PC-3 (cell line): ENCODE measurements around the gene RND3. TPM values are rescaled to one million over a fixed set of nuclear protein-coding genes. Genes with fewer than 3 reads are reported as not detected.

ENCODE experiments used
- ATAC-seq: fragments of 200-7000 bp; cut with Tn5 transposase; 2 replicates; pipeline ENCODE4 v1.9.1; 2020; ENCODE audit warnings: mild to moderate bottlenecking, moderate library complexity
- BruUV-seq: library from RNA; stranded (reverse); fragments of 400-500 nt; replicated peaks from 2 replicates; lab custom pipeline; 2021; lab: Mats Ljungman, UMichigan
- CTCF ChIA-PET: fragments of 300-600 bp; sonication (Branson Sonifier 250); formaldehyde crosslinking; loops from one replicate; lab custom pipeline; 2022; ENCODE audit warnings: antibody characterized with exemption; lab: Charles Lee
- POLR2A ChIA-PET: fragments of 300-600 bp; sonication (Branson Sonifier 250); formaldehyde crosslinking; loops from one replicate; lab custom pipeline; 2022; ENCODE audit warnings: antibody characterized with exemption; ENCODE audit not compliant: unreplicated experiment; lab: Charles Lee
- DNase-seq: peaks from one replicate; pipeline ENCODE4 v3.0.0-alpha.2; 2015
- H2AFZ ChIP-seq: fragments of 300-600 bp; sonication (generic); 2 replicates; pipeline ENCODE4 v1.6.0; 2016; ENCODE audit warnings: antibody characterized with exemption, low read length
- H3F3A ChIP-seq: fragments of 300-600 bp; sonication (generic); one replicate; pipeline ENCODE4 v1.6.0; 2017; ENCODE audit warnings: antibody characterized with exemption, low read length, control low read depth, mild to moderate bottlenecking; ENCODE audit not compliant: unreplicated experiment
- H3K27ac ChIP-seq: fragments of 300-600 bp; sonication (generic); 2 replicates; pipeline ENCODE4 v1.5.1; 2016; ENCODE audit warnings: mild to moderate bottlenecking, low read length
- H3K27me3 ChIP-seq: fragments of 300-600 bp; sonication (generic); 2 replicates; pipeline ENCODE4 v1.6.1; 2016; ENCODE audit warnings: low read length, mixed read lengths
- H3K36me3 ChIP-seq: fragments of 300-600 bp; sonication (generic); 2 replicates; pipeline ENCODE4 v1.6.1; 2016; ENCODE audit warnings: low read depth, mixed run types, low read length, mixed read lengths
- H3K4me1 ChIP-seq: fragments of 300-600 bp; sonication (generic); 2 replicates; pipeline ENCODE4 v1.5.1; 2016; ENCODE audit warnings: low read length; ENCODE audit not compliant: insufficient read depth
- H3K4me2 ChIP-seq: fragments of 300-600 bp; sonication (generic); 2 replicates; pipeline ENCODE4 v1.6.0; 2016; ENCODE audit warnings: low read length
- H3K4me3 ChIP-seq: fragments of 300-600 bp; sonication (generic); 2 replicates; pipeline ENCODE4 v1.5.1; 2016; ENCODE audit warnings: mild to moderate bottlenecking, low read length, mixed read lengths
- H3K79me2 ChIP-seq: fragments of 300-600 bp; sonication (generic); 2 replicates; pipeline ENCODE4 v1.6.1; 2017; ENCODE audit warnings: low read length, mixed read lengths
- H3K9ac ChIP-seq: fragments of 300-600 bp; sonication (generic); 2 replicates; pipeline ENCODE4 v1.6.0; 2016; ENCODE audit warnings: mild to moderate bottlenecking, low read length
- H3K9me2 ChIP-seq: fragments of 300-600 bp; sonication (generic); replicated peaks from 2 replicates; pipeline ENCODE4 v1.6.1; 2016; ENCODE audit warnings: mixed run types, low read length, mixed read lengths
- H3K9me3 ChIP-seq: fragments of 300-600 bp; sonication (generic); 2 replicates; pipeline ENCODE4 v1.6.1; 2016; ENCODE audit warnings: low read length, mixed read lengths
- H4K20me1 ChIP-seq: fragments of 300-600 bp; sonication (generic); 2 replicates; pipeline ENCODE4 v1.6.1; 2016; ENCODE audit warnings: low read length, mixed read lengths
- CTCF ChIP-seq: fragments of 300-600 bp; sonication (generic); conservative IDR thresholded peaks from 2 replicates; pipeline ENCODE4 v1.5.1; 2017; ENCODE audit warnings: antibody characterized with exemption, low read depth, mild to moderate bottlenecking, low read length
- EZH2 ChIP-seq: fragments of 300-600 bp; sonication (generic); IDR thresholded peaks from one replicate; pipeline ENCODE4 v1.6.1; 2017; ENCODE audit warnings: antibody characterized with exemption, mild to moderate bottlenecking, low read length; ENCODE audit not compliant: unreplicated experiment
- EZH2phosphoT487 ChIP-seq: fragments of 300-600 bp; sonication (generic); IDR thresholded peaks from 2 replicates; pipeline ENCODE4 v1.6.1; 2018; ENCODE audit warnings: mild to moderate bottlenecking, antibody characterized with exemption, low read length, borderline replicate concordance
- intact Hi-C: fragments of 100-400 bp; cut with micrococcal nuclease; formaldehyde crosslinking; loops from 2 replicates; pipeline ENCODE4 v1.9.0; 2023
- total RNA-seq: library from RNA; depleted of rRNA; stranded (reverse); fragments of >200 nt; gene quantifications from 2 replicates; pipeline ENCODE4 v1.2.3, GENCODE V29; 2014

The RND3 gene
- total RNA-seq, 1 experiment from 2014 or later = 201 TPM

GRCh38 chr2:150431561-150432311, 55.7 kb downstream of the RND3 start:
- ChIA-PET CTCF (no interaction called here), POLR2A (no interaction called here)
- Histone ChIP-seq H3K79me2 (no peaks in the 10 kb centered on the region), H3K9me2 (no peaks in the 10 kb centered on the region), H3K9me3 (no peaks in the 10 kb centered on the region), H3F3A (no peaks in the 10 kb centered on the region), H3K36me3 (no peaks in the 10 kb centered on the region), H3K4me3 (no peak overlapping the region), H3K9ac (no peak overlapping the region), H2AFZ (no peak overlapping the region), H3K27me3 (no peaks in the 10 kb centered on the region), H3K4me1 (0 out of 2 replicates have a peak, but pooled peaks cover under 1% of the 10 kb centered on the region), H3K4me2 (no peak overlapping the region), H4K20me1 (no peaks in the 10 kb centered on the region), H3K27ac (no peak overlapping the region)
- TF ChIP-seq CTCF (no peak), EZH2 (no peak), EZH2phosphoT487 (no peak)
- DNase-seq (no peak), ATAC-seq (no peak)
- BruUV-seq = no TSS peak
- intact Hi-C loops = no loop called here

GRCh38 chr2:150429384-150429961, 58.0 kb downstream of the RND3 start:
- Histone ChIP-seq H3K4me3 (no peak overlapping the region), H3K9me3 (no peaks in the 10 kb centered on the region), H3K4me2 (no peak overlapping the region), H4K20me1 (no peaks in the 10 kb centered on the region), H3K9ac (no peak overlapping the region), H3K27ac (no peak overlapping the region), H3K9me2 (no peaks in the 10 kb centered on the region), H3K27me3 (no peaks in the 10 kb centered on the region), H3K4me1 (peaks cover 8% of the 10 kb centered on the region; the same call in 1 of the 2 replicates), H2AFZ (no peak overlapping the region), H3K79me2 (no peaks in the 10 kb centered on the region), H3K36me3 (no peaks in the 10 kb centered on the region), H3F3A (no peaks in the 10 kb centered on the region)
- ATAC-seq (no peak), DNase-seq (no peak)
- BruUV-seq = no TSS peak
- TF ChIP-seq EZH2 (no peak), CTCF (no peak), EZH2phosphoT487 (no peak)
- ChIA-PET POLR2A (no interaction called here), CTCF (no interaction called here)
- intact Hi-C loops = no loop called here

GRCh38 chr2:150428641-150429040, 58.8 kb downstream of the RND3 start:
- intact Hi-C loops = no loop called here
- Histone ChIP-seq H3K4me1 (peaks cover 8% of the 10 kb centered on the region; the same call in 1 of the 2 replicates), H3K9me2 (no peaks in the 10 kb centered on the region), H2AFZ (no peak overlapping the region), H3K9ac (no peak overlapping the region), H4K20me1 (no peaks in the 10 kb centered on the region), H3K27ac (no peak overlapping the region), H3K27me3 (no peaks in the 10 kb centered on the region), H3K36me3 (no peaks in the 10 kb centered on the region), H3K9me3 (no peaks in the 10 kb centered on the region), H3K4me3 (no peak overlapping the region), H3K4me2 (no peak overlapping the region), H3F3A (no peaks in the 10 kb centered on the region), H3K79me2 (no peaks in the 10 kb centered on the region)
- ChIA-PET POLR2A (no interaction called here), CTCF (no interaction called here)
- DNase-seq (no peak), ATAC-seq (no peak)
- BruUV-seq = no TSS peak
- no peak for TF ChIP-seq EZH2
- TF ChIP-seq CTCF = no peak
- no peak for TF ChIP-seq EZH2phosphoT487
